ENCODE measurements around the gene PTDSS2. TPM values are rescaled to one million over a fixed set of nuclear protein-coding genes. Genes with fewer than 3 reads are reported as not detected.

The PTDSS2 gene
- total and polyA plus RNA-seq, 10 of the 15 experiments (the other 5 are each of a cell fraction or from before 2014, with no cell fraction given): 0.39 to 21.1 (median 10.8) TPM

DNA sequence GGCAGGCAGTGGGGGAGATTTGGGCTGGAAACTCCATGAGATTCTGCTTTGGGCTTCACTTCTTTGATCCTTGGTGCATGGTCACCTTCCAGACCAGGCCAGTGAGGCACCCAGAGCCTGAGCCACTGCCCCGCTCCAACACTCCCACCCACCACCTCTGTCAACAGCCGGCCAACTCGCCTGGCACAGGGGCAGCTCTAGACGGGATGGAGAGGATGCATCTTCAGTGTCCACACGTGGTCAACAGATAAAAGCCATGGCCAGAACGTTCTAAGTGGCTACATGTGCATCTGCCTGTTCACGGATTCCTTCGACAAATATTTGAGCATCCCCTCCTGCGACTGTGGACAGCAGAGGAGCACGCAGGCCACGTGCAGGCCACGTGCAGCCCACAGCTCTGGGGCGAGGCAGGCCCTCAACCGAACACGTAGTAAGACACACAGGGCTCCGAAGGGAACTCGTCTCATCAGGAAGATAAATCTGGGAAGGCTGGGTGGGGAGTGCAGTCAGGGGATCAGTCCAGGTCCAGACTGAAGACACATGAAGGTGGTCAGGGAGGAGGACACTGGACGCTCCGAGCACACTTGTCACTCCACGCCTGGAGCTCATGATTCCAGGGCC is 88.5 kb downstream of the PTDSS2 start:
- CTCF ChIA-PET: interaction anchor here (0.7 to 1.2 kb wide), 2 partner anchors 16 to 280 kb away, joined by 3 read pairs; no protein-coding TSS in a partner anchor
- RAD21 ChIA-PET (ENCODE audit: unreplicated experiment): no interaction called here
- Histone ChIP-seq H3K4me1 (ENCODE audit: control insufficient read depth, insufficient read depth, low read length) (peaks cover 28% of the 10 kb centered on the region), H3K79me2 (ENCODE audit: control insufficient read depth, insufficient read depth, low read length) (peaks cover 14% of the 10 kb centered on the region), H4K20me1 (ENCODE audit: control insufficient read depth, insufficient read depth) (peaks cover 4% of the 10 kb centered on the region; the same call in 1 of the 2 replicates), H3K4me2 (ENCODE audit: control insufficient read depth, insufficient read depth) (peak overlapping the region; percentile 100), H3K27me3 (replicated peaks in 1 of 2; ENCODE audit: control insufficient read depth in 2 of 2, insufficient read depth in 2 of 2, low read length in 1 of 2) (no peaks in the 10 kb centered on the region), H2AFZ (ENCODE audit: control insufficient read depth, low read depth, low read length) (no peak overlapping the region), H3K27ac (ENCODE audit: control insufficient read depth, insufficient read depth) (no peak overlapping the region), H3K36me3 (ENCODE audit: control insufficient read depth in 2 of 2, insufficient read depth in 2 of 2, low read length in 1 of 2) (peaks cover 0 to under 1% of the 10 kb centered on the region in 2 experiments; a peak in 1 of 4 replicates), H3K9me3 (replicated peaks; ENCODE audit: control insufficient read depth, insufficient read depth, low read length) (no peaks in the 10 kb centered on the region), H3K4me3 (peak overlapping the region; percentile 75; the same call in 1 of the 2 replicates), H3K9ac (ENCODE audit: control insufficient read depth, insufficient read depth, low read length) (no peak overlapping the region)
- in situ Hi-C loops (cut with MboI): no loop called here
- 92% methylated on average over 20 of the region's 20 CpGs for WGBS (ENCODE audit: insufficient coverage, insufficient replicate concordance, low lambda C conversion rate, missing lambda C conversion rate)
- intact Hi-C loops (cut with micrococcal nuclease; ENCODE audit: unreplicated experiment): no loop called here
- no TSS peak for BruUV-seq (replicated peaks)
- POLR2A ChIA-PET: interaction anchor here (0.6 to 1.1 kb wide), 3 partner anchors 25 to 221 kb away, joined by 3 read pairs; partner anchors contain the start of gene TMEM80
- DNase-seq (ENCODE audit: low read depth, low spot score): no peak
- SMC1A ChIA-PET (ENCODE audit: uncharacterized antibody, unreplicated experiment): no interaction called here
- ATAC-seq: no peak
- no peak for FAIRE-seq
- TF ChIP-seq ZNF217 (IDR thresholded peaks at IDR 0.05) (no peak), HCFC1 (IDR thresholded peaks at IDR 0.05; ENCODE audit: low read length) (no peak), ZNF384 (IDR thresholded peaks at IDR 0.05; ENCODE audit: borderline replicate concordance, low read depth, low read length) (no peak), KDM1A (IDR thresholded peaks at IDR 0.05; ENCODE audit: borderline replicate concordance) (no peak), SREBF1 (IDR thresholded peaks at IDR 0.05; ENCODE audit: low read length) (no peak), SUZ12 (IDR thresholded peaks at IDR 0.05; ENCODE audit: unreplicated experiment) (no peak), RELA (IDR thresholded peaks at IDR 0.05; ENCODE audit: borderline replicate concordance, partially characterized antibody) (no peak), NFYA (IDR thresholded peaks at IDR 0.05; ENCODE audit: borderline replicate concordance, low read depth, low read length) (no peak), MXI1 (IDR thresholded peaks at IDR 0.05; ENCODE audit: low read depth, low read length) (no peak), MTA3 (IDR thresholded peaks at IDR 0.05; ENCODE audit: borderline replicate concordance, low read length) (no peak), ETV6 (conservative IDR thresholded peaks at IDR 0.05 in 1 of 2, IDR thresholded peaks at IDR 0.05 in 1 of 2; ENCODE audit: borderline replicate concordance in 1 of 2, low read depth in 1 of 2) (no peak), JUNB (IDR thresholded peaks at IDR 0.05) (no peak), RBBP5 (conservative IDR thresholded peaks at IDR 0.05) (no peak), CHD1 (IDR thresholded peaks at IDR 0.05; ENCODE audit: low read depth, low read length) (no peak)
- TF ChIP-seq, protein P1, sequence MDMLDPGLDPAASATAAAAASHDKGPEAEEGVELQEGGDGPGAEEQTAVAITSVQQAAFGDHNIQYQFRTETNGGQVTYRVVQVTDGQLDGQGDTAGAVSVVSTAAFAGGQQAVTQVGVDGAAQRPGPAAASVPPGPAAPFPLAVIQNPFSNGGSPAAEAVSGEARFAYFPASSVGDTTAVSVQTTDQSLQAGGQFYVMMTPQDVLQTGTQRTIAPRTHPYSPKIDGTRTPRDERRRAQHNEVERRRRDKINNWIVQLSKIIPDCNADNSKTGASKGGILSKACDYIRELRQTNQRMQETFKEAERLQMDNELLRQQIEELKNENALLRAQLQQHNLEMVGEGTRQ (IDR thresholded peaks at IDR 0.05; ENCODE audit: borderline replicate concordance, low read depth, low read length): no peak

Data from GM12878 (cell line).